Right hindlimb (tissue), 1 donor: ENCODE results near the gene ZNF664.

ENCODE experiments used
- DNase-seq: peaks from one replicate; pipeline ENCODE4 v3.0.0-alpha.2; 2018

ZNF664 gene

GRCh38 chr12:123960856-123961255 is 12.2 kb upstream of the ZNF664 start:
- DNase-seq: no peak

- no peak for DNase-seq
These were observed 11.2 kb upstream of the ZNF664 start for GRCh38 chr12:123961585-123962345.

- no peak for DNase-seq
These were observed 10.5 kb upstream of the ZNF664 start for GRCh38 chr12:123962513-123962912.

GRCh38 chr12:123963821-123964220 is 9.2 kb upstream of the ZNF664 start:
- no peak for DNase-seq

GRCh38 chr12:123965382-123965781 is 7.6 kb upstream of the ZNF664 start:
- DNase-seq: no peak

GRCh38 chr12:123966596-123966995 is 6.4 kb upstream of the ZNF664 start:
- no peak for DNase-seq

GRCh38 chr12:123967121-123967586 is 5.9 kb upstream of the ZNF664 start:
- DNase-seq: no peak

GRCh38 chr12:123971449-123971769 is 1.6 kb upstream of the ZNF664 start:
- no peak for DNase-seq

GRCh38 chr12:123971770-123972456 is 1.1 kb upstream of the ZNF664 start:
- peak; percentile 45 for DNase-seq

GRCh38 chr12:123973552-123974341 is 732 bp downstream of the ZNF664 start:
- DNase-seq: peak; percentile 45

GRCh38 chr12:123976227-123976826 is 3.3 kb downstream of the ZNF664 start:
- no peak for DNase-seq

- no peak for DNase-seq
These were observed 6.6 kb downstream of the ZNF664 start for GRCh38 chr12:123979566-123979965.

GRCh38 chr12:123982269-123982668 is 9.3 kb downstream of the ZNF664 start:
- no peak for DNase-seq

- DNase-seq: no peak
These were observed 10.9 kb downstream of the ZNF664 start for GRCh38 chr12:123983822-123984485.

GRCh38 chr12:123984903-123985302 is 11.9 kb downstream of the ZNF664 start:
- DNase-seq: no peak

- no peak for DNase-seq
These were observed 13.5 kb downstream of the ZNF664 start for GRCh38 chr12:123986374-123986965.

GRCh38 chr12:123987022-123987421 is 14.0 kb downstream of the ZNF664 start:
- no peak for DNase-seq

- no peak for DNase-seq
These were observed 16.2 kb downstream of the ZNF664 start for GRCh38 chr12:123989168-123989567.

- DNase-seq: no peak
These were observed 16.7 kb downstream of the ZNF664 start for GRCh38 chr12:123989753-123990152.

- no peak for DNase-seq
These were observed 17.5 kb downstream of the ZNF664 start for GRCh38 chr12:123990511-123990910.

- no peak for DNase-seq
These were observed 18.4 kb downstream of the ZNF664 start for GRCh38 chr12:123991372-123991951.
